Adrenal gland (tissue), 5 donors: ENCODE data around the gene NYAP2.

Experiments used
- POLR2A ChIP-seq, 2 donors: fragments of 450-650 bp; IDR thresholded peaks; one replicate each; pipeline ENCODE4 v1.6.1; 2017; ENCODE audit warnings: antibody characterized with exemption in 2 of 2, mild to moderate bottlenecking in 2 of 2, moderate library complexity in 1 of 2
- TF ChIP-seq, protein P1 (sequence below), 6 experiments: fragments of 450-650 bp in 4 of 6; fragments of 200-600 bp in 2 of 6; sonication (generic) in 1 of 6; IDR thresholded peaks; 1 replicate in 5 of 6; 2 replicates in 1 of 6; pipeline versions ENCODE4 v1.5.1 to v1.8.0; 2016 to 2021; ENCODE audit warnings: antibody characterized with exemption in 6 of 6, mild to moderate bottlenecking in 2 of 6, moderate library complexity in 1 of 6
- donor health status: DM: no; HTN: no; CAD: no.

DNA sequence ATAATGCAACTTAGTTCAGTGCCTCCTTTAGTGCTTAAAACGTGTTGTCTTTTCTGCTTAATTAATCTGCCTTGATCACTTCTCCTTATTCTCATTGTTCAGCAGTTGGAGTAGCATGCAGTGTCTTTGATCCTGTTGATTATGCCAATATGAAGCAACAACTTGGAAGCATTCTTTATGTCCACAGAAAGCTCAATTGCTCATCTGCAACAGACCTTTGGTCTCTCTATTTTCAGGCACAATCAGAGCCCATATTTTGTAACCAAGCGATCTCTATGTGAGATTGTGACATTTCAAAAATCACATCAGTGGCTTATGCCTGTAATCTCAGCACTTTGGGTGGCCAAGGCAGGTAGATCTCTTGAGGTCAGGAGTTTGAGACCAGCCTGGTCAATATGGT is 217.3 kb downstream of the NYAP2 start:
- TF ChIP-seq POLR2A (IDR thresholded peaks at IDR 0.05) = no peak
- TF ChIP-seq, protein P1, sequence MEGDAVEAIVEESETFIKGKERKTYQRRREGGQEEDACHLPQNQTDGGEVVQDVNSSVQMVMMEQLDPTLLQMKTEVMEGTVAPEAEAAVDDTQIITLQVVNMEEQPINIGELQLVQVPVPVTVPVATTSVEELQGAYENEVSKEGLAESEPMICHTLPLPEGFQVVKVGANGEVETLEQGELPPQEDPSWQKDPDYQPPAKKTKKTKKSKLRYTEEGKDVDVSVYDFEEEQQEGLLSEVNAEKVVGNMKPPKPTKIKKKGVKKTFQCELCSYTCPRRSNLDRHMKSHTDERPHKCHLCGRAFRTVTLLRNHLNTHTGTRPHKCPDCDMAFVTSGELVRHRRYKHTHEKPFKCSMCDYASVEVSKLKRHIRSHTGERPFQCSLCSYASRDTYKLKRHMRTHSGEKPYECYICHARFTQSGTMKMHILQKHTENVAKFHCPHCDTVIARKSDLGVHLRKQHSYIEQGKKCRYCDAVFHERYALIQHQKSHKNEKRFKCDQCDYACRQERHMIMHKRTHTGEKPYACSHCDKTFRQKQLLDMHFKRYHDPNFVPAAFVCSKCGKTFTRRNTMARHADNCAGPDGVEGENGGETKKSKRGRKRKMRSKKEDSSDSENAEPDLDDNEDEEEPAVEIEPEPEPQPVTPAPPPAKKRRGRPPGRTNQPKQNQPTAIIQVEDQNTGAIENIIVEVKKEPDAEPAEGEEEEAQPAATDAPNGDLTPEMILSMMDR (IDR thresholded peaks at IDR 0.05) = no peak
